GM18520 (cell line): ENCODE measurements around the gene GDF10.

Source experiments
- ATAC-seq: cut with Tn5 transposase; IDR thresholded peaks from one replicate; pipeline ENCODE4 v1.9.1; 2021; ENCODE audit not compliant: unreplicated experiment

GDF10 gene

GRCh38 chr10:47268696-47269095 lies 31.3 kb upstream of the GDF10 start:
- ATAC-seq, result no peak

GRCh38 chr10:47269294-47269693 lies 30.7 kb upstream of the GDF10 start:
- no peak for ATAC-seq

DNA sequence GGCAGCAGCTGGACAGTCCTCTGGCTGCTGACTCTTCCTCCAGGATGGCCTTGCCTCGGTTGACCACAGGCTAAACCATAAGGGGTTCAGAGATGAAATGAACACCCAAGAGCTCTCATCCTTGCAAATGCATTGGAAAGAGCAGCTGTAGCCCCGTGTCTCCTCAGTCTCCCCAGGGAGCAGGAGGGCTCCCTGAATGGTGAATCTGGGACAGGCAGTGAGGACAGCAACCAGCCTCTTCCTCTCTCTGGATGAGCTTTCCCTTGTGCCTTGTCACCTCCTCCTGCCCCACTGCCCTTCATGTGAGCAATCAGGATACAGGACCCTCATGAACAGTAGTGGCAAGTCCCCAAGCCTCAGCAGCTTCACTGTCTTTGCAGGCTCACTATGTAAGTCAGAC lies 23.9 kb upstream of the GDF10 start:
- no peak for ATAC-seq

DNA sequence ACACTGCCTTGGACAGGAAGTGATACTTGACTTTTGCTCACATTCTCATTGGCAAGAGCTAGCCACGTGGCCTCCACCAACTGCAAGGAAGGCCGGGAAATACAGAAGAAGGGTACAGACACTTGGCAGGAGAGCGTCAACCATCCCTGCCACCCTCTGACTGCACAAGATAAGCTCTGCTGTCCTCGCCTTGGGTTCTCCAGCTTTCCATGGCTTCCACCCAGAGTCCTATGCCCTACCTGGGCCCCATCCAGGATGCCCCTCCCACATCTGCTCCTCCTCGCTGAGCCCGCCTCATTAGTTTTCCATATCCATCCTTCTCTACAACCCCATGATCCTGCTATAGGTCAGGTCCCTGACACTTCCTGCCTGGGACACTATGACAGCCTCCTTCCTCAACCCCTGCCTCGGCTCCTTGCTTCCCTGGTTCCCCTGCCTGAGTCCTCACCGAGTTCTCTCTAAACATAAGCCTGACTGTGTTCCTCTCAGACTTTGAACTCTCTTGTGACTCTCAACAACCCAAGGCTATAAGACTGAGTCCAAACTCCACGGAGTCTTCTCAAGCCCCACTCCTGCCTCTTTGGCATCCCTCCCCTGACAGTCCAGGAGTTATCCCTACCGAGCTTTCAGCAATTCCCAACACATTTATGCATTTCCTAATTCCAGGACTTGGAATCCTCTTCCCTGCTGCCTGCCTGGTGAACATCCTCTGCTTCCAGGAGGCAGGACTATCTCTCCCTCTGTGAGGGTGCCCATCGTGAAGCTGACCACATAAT lies 23.2 kb upstream of the GDF10 start:
- ATAC-seq, result no peak

DNA sequence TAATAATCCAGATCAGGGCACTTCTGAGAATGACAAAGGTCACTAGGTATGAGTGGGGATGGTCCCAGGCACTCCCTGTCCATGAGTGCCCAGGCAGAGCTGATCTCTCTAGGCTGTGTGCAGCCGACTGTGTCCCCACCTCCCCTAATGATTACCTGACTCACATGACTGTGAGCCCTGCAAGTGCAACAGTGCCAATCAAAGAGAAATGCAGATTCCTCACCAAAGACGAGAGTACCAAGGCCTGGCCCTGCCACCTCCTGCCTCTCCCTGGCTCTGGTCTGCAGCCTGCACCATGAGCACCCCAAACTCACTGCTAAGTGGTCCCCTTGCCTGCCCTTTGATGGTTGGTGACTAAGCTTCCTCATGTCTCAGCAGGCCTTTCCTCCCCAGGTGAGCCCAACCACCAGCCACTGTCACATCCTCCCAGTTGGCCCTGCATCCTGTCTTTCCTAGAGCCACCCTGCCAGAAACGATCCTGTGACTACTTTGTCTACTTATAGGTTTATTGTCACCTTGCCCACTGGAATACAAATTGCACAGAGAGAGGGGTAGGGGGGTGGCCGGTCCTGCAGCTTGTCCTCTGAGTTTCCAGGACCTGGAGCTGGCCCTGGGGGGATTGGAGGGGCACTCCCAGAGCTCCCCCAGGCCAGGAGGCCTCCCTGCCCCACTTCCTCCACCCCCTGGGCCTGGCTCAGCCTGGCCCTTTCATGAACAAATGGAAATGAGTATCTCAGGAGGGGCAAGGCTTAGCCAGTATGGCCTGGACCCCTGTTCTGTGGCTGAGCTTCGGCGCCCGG lies 22.4 kb upstream of the GDF10 start:
- ATAC-seq, result no peak

- ATAC-seq, result no peak
Observed at GRCh38 chr10:47278152-47278473, 21.9 kb upstream of the GDF10 start.

DNA sequence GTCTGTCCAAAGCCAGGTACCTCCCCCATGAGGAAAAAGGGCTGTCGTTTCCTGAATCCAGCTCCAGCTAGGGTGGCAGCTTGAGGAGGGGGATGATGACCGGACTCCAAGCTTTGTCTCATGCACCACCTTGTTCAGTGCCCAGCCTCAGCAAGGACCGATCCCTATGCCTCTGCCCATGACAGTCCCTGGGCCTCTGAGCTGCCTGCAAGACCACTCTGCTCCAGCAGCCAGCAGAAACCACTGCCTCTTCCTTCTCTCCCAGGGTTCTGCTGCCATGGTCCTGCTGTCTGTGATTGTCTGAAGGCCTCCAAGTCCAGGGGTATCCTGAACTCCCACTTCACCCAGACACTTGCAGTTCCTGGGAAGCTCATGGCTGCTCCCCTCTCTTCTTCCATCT lies 21.3 kb upstream of the GDF10 start:
- ATAC-seq, result no peak

DNA sequence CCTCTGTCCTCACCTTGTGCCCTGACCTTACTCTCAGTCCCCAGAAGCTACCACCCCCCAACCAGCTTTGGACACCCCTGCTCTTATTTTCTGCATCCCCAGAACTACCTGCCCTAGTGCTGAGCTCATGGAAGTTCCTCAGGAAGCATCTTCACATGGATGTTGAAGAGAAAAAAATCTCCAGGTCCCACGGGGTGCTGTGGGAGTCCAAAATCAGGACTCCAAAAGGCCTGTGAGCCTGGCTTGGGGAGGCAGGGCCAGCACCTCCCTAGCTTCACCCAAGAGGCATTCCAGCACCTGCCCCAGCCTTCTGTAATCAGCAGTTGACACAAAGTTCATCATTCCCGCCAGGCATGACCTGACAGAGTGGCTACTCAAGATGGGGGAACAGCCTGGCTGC lies 20.7 kb upstream of the GDF10 start:
- no peak for ATAC-seq

GRCh38 chr10:47282005-47282656 lies 17.9 kb upstream of the GDF10 start:
- ATAC-seq, result no peak

DNA sequence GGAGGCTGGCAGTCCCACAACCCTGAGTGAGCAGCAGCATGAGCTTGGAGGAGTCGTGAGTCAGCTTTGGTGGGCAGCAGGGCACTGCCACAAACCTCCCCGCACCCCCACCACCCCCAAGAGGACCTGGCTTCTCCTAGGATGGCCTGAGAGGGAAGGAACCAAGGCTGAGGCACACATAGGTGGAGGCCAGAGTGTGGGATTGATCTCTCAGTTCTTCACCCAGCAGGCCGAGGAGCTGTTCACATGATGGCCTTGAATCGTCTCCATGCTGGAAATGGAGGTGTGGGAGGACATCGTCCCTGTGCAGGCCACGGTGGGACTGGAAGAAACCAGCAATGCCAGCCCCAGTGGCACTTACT lies 17.4 kb upstream of the GDF10 start:
- no peak for ATAC-seq

- ATAC-seq, result no peak
Observed at GRCh38 chr10:47283101-47283630, 16.8 kb upstream of the GDF10 start.

DNA sequence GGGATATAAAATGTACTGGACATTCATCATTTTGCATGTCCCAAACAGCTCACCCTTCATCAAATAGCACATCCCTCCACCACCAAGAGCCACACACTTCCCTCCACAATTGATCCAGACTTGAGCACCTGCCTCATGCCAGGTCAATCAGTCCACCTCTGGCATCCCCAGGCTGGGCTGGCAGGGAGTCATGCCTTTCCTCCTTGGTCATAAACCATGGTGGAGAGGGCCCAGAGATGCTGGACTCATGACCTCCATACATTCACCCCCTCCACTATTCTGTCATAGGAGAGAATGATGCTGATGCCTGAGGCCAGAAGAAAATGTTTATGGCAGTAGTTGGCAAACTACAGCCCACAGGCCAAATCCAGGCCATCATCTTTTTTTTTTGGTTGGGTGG lies 16.1 kb upstream of the GDF10 start:
- no peak for ATAC-seq

DNA sequence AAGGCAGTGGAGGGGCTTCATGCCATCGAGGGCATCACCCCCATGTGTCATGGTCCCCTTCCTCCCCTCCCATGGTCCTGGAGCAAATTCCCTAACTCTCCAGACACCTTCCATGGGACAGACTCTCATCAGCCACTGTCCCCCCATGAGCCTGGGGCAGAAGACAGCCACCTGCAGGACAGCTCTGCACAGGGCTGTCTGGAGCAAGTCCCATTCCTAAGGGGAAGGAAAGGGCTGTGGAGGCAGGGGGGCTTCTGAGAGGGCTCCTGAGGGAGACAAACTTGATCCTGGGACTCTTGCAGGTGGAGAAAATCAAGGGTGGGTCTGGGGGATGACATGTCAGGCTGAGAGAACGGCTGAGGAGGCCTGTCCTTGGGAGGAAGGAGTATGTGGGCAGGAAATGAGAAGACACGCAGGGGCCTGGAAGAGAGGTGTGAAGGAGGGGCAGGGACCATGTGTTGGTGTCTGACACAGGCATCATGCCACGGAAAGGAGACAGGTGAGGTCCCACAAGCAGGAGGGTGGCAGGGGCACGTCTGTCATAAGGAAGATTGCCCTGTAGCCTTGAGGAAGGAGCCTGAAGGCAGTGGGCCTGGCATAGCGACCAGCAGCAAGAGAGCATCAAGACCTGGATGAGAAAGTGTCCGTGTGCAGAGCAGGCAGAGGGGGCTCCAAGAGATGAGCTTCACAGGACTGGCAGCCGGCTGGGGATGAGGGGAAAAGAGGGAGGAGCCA lies 14.4 kb upstream of the GDF10 start:
- no peak for ATAC-seq

DNA sequence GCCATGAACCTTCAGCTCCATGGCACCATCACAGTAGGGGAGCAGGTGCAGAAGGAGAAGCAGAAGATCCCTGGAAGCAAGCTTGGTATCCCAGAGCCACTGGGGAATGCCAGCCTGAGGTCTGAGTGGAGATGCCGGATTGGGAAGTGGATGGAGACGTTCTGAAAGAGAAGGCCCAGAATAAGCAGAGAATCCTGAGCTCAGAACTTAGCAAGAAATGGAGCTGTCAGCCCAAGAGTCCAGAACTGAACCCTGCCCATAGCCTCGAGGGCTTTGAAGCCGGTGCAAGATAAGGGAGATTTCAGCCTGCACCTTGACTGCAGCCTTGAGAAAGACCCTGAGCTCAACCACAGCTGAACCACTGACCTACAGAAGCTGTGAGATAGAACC lies 13.9 kb upstream of the GDF10 start:
- ATAC-seq, result no peak

- ATAC-seq, result no peak
Observed at GRCh38 chr10:47286591-47287315, 13.2 kb upstream of the GDF10 start.

DNA sequence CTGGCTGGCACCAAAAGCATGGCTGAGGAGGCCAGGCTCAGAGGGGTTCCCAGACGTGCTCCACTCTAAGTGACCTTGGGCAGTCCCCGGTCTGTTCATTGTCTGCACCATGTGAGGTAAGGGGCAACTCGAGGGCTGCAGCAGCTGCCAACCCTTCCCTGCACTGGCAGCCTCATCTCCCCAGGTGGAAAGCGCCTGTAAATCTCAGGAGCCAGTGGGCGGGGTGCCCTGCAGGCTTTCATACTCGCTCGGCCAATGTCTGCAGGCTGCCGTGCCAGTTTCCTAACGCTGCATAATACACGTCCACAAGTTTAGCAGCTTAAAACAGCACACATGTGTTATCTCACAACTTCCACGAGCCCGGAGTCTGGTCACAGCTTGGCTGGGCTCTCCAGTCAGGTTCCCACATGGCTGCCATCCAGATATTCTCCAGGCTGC lies 12.6 kb upstream of the GDF10 start:
- no peak for ATAC-seq

GRCh38 chr10:47287805-47288204 lies 12.2 kb upstream of the GDF10 start:
- ATAC-seq, result no peak

DNA sequence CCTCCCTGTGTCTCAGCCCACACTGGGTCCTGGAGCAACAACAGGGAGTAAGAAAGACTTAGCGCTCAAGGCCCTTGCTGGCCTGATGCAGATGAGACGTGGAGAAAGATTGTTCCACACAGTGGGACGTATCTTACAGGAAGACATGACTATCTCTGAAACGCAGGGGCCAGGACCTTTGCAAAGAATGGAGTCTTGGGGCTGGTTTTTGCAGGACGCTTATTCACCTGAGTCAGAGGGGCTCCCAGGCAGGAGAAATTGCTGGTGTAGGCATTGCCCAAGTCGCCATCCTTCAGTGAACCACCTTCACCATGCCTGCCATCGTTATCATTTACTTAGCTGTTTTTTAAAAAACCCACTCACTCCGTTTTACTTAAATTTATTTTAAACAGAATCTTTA lies 11.8 kb upstream of the GDF10 start:
- ATAC-seq, result no peak

GRCh38 chr10:47288916-47289495 lies 11.0 kb upstream of the GDF10 start:
- ATAC-seq, result no peak

DNA sequence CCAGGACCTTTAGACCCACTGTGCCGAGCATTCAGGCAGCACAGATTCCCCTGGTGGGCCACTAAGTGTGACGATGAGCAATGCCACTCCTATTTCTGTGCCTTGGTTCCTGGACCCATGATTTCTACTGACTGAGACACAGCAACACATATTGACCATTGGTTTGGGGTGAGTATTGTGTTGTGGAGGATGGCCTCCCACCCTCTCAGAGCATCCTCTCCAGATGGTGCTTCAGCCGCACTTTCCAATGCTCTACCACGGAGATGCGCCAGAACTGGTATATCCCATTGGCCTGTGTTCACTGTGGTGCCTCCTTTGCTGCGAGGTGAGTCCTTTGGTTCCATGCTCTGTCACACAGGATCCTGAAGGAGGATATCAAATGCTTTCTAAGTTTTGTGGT lies 10.1 kb upstream of the GDF10 start:
- ATAC-seq, result no peak
